IPS-20b (cell line): ENCODE data around the gene GTF2B.
"Not testable (repeated sequence)": the region's sequence is repeated elsewhere in the genome, so short reads cannot be mapped to it uniquely, and the experiment has no call there.

Source experiments
- H3K27ac ChIP-seq: one replicate; pipeline ENCODE4 v1.5.1; 2013; ENCODE audit warnings: low read length
- H3K27me3 ChIP-seq: 2 replicates; pipeline ENCODE4 v1.6.1; 2013; ENCODE audit warnings: mild to moderate bottlenecking, low read length, inconsistent platforms; ENCODE audit not compliant: insufficient read depth
- H3K36me3 ChIP-seq: 2 replicates; pipeline ENCODE4 v1.6.1; 2013; ENCODE audit warnings: low read depth, mild to moderate bottlenecking, inconsistent platforms, low read length, moderate library complexity; ENCODE audit not compliant: insufficient read depth
- H3K4me1 ChIP-seq: 2 replicates; pipeline ENCODE4 v1.6.1; 2013; ENCODE audit warnings: mild to moderate bottlenecking, control low read depth, inconsistent platforms, low read length, moderate library complexity; ENCODE audit not compliant: insufficient read depth
- H3K4me3 ChIP-seq: 2 replicates; pipeline ENCODE4 v1.5.1; 2013; ENCODE audit warnings: mild to moderate bottlenecking, low read length, inconsistent platforms
- H3K9ac ChIP-seq: 2 replicates; pipeline ENCODE4 v1.6.1; 2013; ENCODE audit warnings: low read depth, mild to moderate bottlenecking, inconsistent platforms, low read length, moderate library complexity
- H3K9me3 ChIP-seq: 2 replicates; pipeline ENCODE4 v1.6.1; 2013; ENCODE audit warnings: mild to moderate bottlenecking, low read depth, low read length, inconsistent platforms; ENCODE audit not compliant: insufficient read depth

The GTF2B gene

DNA sequence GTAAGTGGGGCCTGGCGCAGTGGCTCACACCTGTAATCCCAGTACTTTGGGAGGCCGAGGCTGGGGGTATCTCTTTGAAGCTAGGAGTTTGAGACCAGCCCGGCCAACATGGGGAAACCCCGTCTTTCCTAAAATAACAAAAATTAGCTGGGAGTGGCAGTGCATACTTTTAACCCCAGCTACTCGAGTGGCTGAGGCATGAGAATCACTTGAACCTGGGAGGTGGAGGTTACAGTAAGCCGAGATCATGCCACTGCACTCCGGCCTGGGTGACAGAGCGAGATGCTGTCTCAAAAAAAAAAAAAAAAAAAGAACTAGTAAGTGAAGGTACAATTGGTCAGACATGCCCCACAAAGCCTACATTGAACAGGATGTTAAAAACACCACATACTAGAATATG is 10.7 kb downstream of the GTF2B start:
- not testable (repeated sequence) for H3K4me1 ChIP-seq, H3K27me3 ChIP-seq, H3K9ac ChIP-seq, H3K9me3 ChIP-seq, H3K27ac ChIP-seq, H3K4me3 ChIP-seq
- H3K36me3 ChIP-seq, result peaks cover 39% of the 10 kb centered on the region

DNA sequence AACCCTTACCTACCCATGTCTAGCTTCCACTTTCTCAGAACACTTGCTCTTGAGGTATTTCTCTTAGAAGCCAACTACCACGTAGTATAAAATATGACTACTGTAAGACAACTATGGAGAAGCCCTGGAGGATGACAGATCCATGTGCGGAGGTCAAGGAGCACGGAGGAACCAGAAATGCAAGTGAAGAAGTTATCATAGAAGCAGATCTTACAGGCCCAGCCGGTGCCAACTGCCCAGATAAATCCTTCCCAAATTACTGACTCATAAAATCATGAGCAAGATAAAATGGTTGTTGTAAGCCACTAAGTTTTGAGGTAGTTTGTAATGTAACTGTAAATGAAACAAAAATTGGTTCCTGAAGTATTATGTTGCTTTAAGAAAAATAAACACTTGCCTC is 12.6 kb downstream of the GTF2B start:
- H3K9ac ChIP-seq, result no peak overlapping the region
- H3K4me3 ChIP-seq, result no peak overlapping the region
- no peaks in the 10 kb centered on the region for H3K4me1 ChIP-seq
- no peak overlapping the region for H3K27ac ChIP-seq
- no peaks in the 10 kb centered on the region for H3K9me3 ChIP-seq
- H3K36me3 ChIP-seq, result peaks cover 27% of the 10 kb centered on the region
- no peaks in the 10 kb centered on the region for H3K27me3 ChIP-seq

DNA sequence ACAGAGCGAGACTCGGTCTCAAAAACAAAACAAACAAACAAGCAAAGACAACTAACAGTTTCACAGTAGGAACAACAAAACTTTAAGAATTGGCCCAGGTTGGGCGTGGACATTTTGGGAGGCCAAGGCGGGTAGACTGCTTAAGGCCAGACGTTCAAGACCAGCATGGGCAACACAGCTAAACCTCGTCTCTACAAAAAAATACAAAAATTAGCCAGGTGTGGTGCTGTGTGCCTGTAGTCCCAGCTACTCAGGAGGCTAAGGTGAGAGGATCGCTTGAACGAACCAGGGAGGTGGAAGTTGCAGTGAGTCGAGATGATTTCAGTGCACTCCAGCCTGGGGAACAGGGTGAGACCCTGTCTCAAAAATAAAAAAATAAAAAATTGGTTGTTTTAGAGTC is 13.5 kb downstream of the GTF2B start:
- peaks cover 20% of the 10 kb centered on the region; the same call in 1 of the 2 replicates for H3K36me3 ChIP-seq
- no peak overlapping the region for H3K9ac ChIP-seq
- H3K27me3 ChIP-seq, result no peaks in the 10 kb centered on the region
- no peak overlapping the region for H3K4me3 ChIP-seq
- no peak overlapping the region for H3K27ac ChIP-seq
- H3K4me1 ChIP-seq, result no peaks in the 10 kb centered on the region
- H3K9me3 ChIP-seq, result no peaks in the 10 kb centered on the region

DNA sequence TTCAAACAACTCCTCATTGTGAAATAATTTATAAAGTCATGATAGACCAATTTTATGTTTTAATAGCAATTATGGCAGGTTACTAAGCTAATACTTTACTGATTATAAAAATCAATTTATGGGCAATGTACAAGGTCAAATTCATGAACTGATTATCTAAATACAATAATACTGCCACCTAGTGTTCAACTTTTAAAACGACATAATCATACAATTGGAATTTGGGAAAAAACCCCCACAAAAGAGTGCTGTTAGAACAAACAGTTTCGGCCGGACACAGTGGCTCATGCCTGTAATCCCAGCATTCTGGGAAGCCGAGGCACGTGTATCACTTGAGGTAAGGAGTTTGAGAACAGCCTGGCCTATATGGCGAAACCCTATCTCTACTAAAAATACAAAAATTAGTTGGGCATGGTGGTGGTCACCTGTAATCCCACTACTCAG is 14.0 kb downstream of the GTF2B start:
- Histone ChIP-seq H3K9ac (no peak overlapping the region), H3K4me3 (no peak overlapping the region), H3K36me3 (peaks cover 15% of the 10 kb centered on the region; the same call in 1 of the 2 replicates), H3K4me1 (no peaks in the 10 kb centered on the region), H3K9me3 (no peaks in the 10 kb centered on the region), H3K27me3 (no peaks in the 10 kb centered on the region), H3K27ac (no peak overlapping the region)

DNA sequence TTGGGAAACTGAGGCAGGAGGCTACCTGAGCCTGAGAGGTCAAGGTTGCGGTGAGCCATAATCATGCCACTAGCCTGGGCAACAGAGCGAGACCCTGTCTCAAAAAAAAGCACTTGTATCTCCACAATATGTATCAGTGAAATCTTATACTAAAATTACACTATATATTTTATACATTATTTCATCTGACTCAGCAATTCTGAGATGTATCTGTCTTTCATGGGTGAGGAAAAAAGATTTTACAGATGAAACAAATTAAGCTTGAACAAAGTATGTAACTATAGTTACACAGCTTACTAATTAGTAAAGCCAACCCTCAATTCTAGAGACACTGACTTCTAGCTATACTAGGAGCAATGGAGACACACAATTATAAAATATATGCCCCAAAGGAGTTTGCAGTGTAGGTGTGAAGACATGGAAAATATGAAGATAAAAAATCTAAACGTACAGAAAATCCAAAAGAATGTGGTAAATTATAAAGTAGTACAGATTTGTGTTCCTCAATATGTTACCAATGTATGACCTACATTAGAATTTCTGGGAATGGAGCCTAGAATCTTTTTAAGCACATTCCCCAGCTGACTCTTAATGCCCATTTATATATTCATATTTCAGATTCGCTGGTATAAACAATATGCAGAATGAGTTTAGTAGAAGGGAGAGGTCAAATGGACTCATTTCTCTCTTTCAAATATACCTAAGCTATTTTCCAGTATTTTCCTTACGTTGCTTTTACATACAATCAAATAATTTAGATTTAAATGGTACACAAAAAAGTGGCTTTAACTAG is 14.6 kb downstream of the GTF2B start:
- no peaks in the 10 kb centered on the region for H3K27me3 ChIP-seq
- H3K4me3 ChIP-seq, result no peak overlapping the region
- H3K27ac ChIP-seq, result no peak overlapping the region
- no peaks in the 10 kb centered on the region for H3K4me1 ChIP-seq
- H3K9ac ChIP-seq, result no peak overlapping the region
- peaks cover 13% of the 10 kb centered on the region; the same call in 1 of the 2 replicates for H3K36me3 ChIP-seq
- H3K9me3 ChIP-seq, result no peaks in the 10 kb centered on the region

DNA sequence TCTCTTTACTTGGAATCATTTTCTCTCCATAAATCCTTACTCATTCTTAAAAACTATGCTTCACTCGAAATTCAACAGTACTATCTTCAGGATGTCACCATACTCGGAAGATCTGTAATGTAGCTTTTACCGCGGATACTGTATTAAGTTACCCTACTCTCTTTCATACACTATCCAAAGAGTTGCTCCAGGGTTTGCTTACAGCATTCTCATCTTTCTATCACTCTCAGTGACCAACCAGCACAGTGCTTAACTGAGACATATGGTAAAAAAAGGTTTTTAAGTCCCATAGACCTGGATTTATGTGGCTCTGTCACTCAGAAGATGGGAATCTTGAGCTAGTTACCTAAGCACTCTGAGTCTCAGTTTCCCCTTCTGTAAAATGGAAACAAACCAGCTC is 15.8 kb downstream of the GTF2B start:
- Histone ChIP-seq H3K27ac (no peak overlapping the region), H3K9me3 (no peaks in the 10 kb centered on the region), H3K9ac (no peak overlapping the region), H3K27me3 (no peaks in the 10 kb centered on the region), H3K36me3 (peaks cover 5% of the 10 kb centered on the region; the same call in 1 of the 2 replicates), H3K4me3 (no peak overlapping the region), H3K4me1 (no peaks in the 10 kb centered on the region)

DNA sequence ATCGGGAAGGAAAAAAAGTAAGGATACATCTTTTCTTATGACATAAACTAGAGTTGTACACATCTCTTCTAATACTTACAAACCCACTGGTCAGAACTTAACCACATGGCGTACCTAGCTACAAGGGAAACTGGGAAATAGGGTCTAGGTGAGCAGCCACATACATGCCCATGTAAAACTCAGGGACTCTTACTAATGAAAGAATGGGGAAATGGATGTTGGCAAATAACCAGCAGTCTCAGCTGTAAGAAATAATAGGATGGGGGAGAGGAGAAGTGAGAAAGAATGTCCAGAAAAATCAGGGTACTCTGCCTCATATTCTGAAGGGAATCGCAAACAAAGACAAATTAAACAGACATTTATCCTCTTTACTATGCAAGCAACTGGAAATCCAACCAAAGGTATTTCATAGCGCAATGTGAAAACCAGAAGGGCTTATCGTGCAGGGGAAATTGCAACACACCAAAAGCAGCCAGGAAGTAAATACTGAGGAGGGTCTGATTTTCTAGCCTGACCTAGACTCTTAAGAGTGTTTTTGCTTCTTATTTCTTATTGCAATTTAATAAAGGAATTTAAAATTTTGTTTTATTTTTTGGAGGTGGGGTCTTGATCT is 17.5 kb downstream of the GTF2B start:
- no peaks in the 10 kb centered on the region for H3K4me1 ChIP-seq
- H3K36me3 ChIP-seq, result no peaks in the 10 kb centered on the region
- no peak overlapping the region for H3K4me3 ChIP-seq
- H3K27me3 ChIP-seq, result no peaks in the 10 kb centered on the region
- no peak overlapping the region for H3K27ac ChIP-seq
- no peaks in the 10 kb centered on the region for H3K9me3 ChIP-seq
- H3K9ac ChIP-seq, result no peak overlapping the region

DNA sequence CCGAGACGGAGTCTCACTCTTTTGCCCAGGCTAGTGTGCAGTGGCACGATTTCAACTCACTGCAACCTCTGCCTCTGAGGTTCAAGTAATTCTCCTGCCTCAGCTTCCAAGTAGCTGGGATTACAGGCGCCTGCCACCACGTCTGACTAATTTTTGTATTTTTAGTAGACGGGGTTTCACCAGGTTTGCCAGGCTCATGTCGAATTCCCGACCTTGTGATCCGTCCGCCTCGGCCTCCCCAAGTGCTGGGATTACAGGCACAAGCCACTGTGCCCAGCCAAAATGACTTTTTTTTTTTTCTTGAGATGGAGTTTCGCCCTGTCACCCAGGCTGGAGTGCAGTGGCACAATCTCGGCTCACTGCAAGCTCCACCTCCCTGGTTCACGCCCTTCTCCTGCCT is 21.7 kb downstream of the GTF2B start:
- H3K27ac ChIP-seq, H3K4me1 ChIP-seq, H3K9ac ChIP-seq, H3K27me3 ChIP-seq, H3K36me3 ChIP-seq, H3K4me3 ChIP-seq, H3K9me3 ChIP-seq: not testable (repeated sequence)

DNA sequence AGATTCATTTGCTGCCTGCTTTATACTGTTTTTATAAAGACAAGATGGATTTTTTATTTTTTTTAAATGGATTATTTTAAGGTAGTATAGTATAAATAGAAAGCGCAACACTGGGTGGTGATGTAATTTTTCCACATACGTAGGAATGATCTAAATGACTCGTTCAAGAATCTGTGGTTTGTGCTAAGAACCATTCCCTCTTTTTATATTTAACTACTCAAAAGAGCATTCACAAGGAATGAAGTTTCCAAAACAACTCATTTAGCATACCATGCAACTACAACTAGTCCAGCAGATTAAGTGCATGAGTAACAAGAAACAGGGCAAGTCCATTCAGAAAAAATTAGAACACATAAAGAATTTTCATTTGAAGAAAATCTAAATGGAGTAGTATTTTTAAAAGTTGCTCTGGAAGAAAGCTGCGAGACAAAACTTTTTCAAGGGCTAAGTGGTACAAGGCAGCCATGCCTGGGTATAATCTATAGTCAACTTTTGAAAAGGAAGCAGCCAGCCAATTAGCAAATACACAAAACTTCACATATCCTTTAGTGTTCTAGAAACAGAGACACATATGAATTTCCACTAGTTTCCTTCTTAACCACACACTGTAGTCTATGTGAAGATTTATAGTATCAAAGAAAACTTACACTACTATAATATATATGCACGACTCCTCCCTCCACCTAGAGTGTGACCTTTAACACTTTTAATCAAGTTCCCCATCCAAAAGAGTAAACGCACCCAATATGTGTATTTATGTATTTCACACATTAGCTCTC is 23.4 kb downstream of the GTF2B start:
- H3K4me3 ChIP-seq, result no peak overlapping the region

DNA sequence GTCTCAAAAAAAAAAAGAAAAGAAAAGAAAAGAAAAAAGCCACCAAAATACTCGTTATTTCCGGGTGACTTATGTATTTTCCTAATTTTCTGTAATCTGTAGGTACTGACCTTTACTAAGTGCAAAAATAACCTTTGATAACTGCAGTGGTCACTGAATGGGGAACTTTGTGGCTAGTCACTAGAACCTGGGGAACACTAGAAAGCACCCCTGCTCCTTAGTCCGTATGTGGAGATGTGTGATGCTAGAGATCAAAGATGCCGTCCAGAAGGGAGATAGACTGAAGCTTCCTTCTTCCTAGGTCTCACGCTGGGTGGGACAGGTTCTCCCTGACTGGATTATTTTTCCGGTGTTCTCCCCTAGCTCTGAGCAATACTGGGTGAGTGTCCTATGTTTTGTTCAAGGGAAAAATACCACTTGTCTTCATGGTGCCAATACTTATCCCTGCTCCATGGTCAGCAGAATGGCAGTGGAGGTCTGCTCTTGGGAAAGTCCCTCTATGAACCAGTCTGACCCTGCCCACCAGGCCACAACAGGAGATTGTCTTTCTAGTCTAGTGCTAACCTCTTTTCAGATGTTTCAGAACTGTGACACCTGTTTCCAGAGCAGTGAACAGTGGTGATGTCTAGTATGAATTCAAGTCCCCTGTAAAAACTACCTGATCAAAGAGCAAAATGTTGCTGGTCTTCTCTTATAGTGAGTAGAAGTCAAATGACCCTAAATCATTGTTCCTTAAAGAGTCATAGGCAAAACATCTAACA is 39.9 kb downstream of the GTF2B start:
- Histone ChIP-seq H3K27ac (no peak overlapping the region), H3K4me3 (no peak overlapping the region), H3K27me3 (no peaks in the 10 kb centered on the region), H3K4me1 (no peaks in the 10 kb centered on the region; the same call in 1 of the 2 replicates), H3K9ac (no peak overlapping the region), H3K36me3 (peaks cover 20% of the 10 kb centered on the region), H3K9me3 (no peaks in the 10 kb centered on the region)

More for the DNA sequence above, 23.4 kb downstream of the GTF2B start:
- no peaks in the 10 kb centered on the region for H3K27me3 ChIP-seq
- H3K9me3 ChIP-seq, result no peaks in the 10 kb centered on the region
- H3K36me3 ChIP-seq, result peaks cover 5% of the 10 kb centered on the region; the same call in 1 of the 2 replicates
- H3K27ac ChIP-seq, result no peak overlapping the region
- no peaks in the 10 kb centered on the region; the same call in 1 of the 2 replicates for H3K4me1 ChIP-seq
- no peak overlapping the region for H3K9ac ChIP-seq

DNA sequence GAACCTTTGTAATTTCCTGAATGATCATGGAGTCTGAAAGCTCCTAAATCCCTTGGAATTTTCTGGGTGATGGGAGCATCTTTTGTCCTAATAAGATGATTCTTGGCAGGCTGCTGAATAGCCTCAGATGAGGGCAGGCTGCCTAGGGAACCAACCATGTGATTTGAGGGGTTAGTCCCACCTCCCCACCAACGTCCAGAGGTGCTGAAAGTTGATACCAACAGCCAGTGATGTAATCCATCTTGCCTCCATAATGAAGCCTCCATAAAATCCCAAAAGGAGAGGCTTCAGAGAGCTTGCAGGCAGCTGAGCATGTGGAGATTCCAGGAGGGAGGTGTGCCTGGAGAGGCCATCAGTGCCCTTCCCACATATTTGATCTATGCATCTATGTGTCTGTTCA is 43.7 kb downstream of the GTF2B start:
- Histone ChIP-seq H3K27ac (no peak overlapping the region), H3K9me3 (no peaks in the 10 kb centered on the region), H3K4me1 (no peaks in the 10 kb centered on the region), H3K9ac (no peak overlapping the region), H3K4me3 (no peak overlapping the region), H3K27me3 (no peaks in the 10 kb centered on the region), H3K36me3 (no peaks in the 10 kb centered on the region)
